ENCODE results near the gene MRTFB.
"Not testable (repeated sequence)": the region's sequence is repeated elsewhere in the genome, so short reads cannot be mapped to it uniquely, and the experiment has no call there.

The MRTFB gene, protein sequence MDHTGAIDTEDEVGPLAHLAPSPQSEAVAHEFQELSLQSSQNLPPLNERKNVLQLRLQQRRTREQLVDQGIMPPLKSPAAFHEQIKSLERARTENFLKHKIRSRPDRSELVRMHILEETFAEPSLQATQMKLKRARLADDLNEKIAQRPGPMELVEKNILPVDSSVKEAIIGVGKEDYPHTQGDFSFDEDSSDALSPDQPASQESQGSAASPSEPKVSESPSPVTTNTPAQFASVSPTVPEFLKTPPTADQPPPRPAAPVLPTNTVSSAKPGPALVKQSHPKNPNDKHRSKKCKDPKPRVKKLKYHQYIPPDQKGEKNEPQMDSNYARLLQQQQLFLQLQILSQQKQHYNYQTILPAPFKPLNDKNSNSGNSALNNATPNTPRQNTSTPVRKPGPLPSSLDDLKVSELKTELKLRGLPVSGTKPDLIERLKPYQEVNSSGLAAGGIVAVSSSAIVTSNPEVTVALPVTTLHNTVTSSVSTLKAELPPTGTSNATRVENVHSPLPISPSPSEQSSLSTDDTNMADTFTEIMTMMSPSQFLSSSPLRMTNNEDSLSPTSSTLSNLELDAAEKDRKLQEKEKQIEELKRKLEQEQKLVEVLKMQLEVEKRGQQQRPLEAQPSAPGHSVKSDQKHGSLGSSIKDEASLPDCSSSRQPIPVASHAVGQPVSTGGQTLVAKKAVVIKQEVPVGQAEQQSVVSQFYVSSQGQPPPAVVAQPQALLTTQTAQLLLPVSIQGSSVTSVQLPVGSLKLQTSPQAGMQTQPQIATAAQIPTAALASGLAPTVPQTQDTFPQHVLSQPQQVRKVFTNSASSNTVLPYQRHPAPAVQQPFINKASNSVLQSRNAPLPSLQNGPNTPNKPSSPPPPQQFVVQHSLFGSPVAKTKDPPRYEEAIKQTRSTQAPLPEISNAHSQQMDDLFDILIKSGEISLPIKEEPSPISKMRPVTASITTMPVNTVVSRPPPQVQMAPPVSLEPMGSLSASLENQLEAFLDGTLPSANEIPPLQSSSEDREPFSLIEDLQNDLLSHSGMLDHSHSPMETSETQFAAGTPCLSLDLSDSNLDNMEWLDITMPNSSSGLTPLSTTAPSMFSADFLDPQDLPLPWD

DNA sequence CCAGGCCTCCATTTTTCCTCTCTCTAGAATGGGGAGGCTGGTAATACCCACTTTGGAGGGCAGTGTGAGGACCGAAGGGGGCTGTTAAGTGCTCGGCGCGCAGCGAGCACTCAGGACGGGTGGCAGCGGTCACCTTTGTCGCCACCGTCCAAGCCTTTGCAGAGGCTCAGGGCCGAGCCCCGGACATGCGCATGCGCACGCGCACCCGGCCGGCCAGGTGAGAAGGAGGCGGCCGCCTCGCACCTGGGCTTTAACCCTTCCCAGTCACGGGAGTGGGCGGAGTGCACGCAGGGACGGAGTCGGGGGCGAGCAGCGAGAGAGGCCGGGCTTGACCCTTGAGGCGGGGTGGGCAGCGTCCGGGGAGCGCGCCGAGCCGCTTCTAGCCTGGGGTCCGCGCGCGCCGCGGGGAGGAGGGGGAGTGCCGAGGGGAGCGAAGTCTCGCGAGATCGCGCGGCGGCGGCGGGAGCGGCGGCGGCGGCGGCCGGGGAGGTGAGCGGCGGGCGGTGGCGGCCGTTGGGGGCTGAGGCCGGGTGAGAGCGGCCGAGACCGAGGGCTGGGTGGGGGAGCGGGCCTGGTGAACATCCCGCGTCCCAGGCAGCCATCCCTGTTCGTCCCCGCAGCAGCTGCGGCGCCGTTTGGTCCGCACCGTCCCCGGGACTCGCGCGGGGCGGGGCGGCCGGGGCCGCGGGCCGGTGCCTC lies at the start of gene MRTFB:
TSS of gene MRTFB (plus strand) at position 443 of the 699 bp plus-strand sequence. CDS start 69,288 bp downstream, outside the sequence.
- in situ Hi-C loops (cut with MboI; ENCODE audit: low sequenced_read_pairs) = no loop called here

DNA sequence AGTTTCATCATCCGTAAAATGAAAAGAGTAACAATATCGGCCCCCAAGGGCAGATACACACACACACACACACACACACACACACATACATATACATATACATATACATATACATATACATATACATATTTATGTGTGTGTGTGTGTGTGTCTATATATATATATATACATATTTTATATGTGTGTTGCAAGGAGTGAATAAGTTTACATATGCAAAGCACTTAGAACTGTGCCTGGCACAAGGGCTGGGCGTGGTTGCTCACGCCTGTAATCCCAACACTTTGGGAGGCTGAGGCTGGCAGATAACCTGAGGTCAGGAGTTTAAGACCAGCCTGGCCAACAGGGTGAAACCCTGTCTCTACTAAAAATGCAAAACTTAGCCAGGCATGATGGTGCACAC lies 47.6 kb upstream of the MRTFB start:
- in situ Hi-C loops (cut with MboI; ENCODE audit: low sequenced_read_pairs) = not testable (repeated sequence)

DNA sequence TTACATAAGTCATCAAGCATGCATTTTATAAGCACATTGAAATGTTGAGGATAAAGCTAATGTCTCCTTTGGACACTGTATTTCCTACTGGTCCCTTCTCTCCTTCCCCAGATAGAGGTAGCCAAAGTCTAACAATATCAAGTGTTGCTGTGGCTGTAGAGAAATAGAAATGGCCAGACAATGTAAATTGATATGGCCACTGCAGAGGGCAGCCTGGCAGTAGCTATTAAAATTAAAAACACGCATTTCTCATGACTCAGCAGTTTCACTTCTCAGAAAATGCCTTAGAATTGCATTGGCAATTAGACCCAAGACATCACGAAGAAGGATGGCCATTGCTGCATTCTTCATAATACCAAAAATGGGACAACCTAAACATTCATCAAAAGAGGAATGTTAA lies 46.8 kb upstream of the MRTFB start:
- in situ Hi-C loops (cut with MboI; ENCODE audit: low sequenced_read_pairs) = no loop called here

DNA sequence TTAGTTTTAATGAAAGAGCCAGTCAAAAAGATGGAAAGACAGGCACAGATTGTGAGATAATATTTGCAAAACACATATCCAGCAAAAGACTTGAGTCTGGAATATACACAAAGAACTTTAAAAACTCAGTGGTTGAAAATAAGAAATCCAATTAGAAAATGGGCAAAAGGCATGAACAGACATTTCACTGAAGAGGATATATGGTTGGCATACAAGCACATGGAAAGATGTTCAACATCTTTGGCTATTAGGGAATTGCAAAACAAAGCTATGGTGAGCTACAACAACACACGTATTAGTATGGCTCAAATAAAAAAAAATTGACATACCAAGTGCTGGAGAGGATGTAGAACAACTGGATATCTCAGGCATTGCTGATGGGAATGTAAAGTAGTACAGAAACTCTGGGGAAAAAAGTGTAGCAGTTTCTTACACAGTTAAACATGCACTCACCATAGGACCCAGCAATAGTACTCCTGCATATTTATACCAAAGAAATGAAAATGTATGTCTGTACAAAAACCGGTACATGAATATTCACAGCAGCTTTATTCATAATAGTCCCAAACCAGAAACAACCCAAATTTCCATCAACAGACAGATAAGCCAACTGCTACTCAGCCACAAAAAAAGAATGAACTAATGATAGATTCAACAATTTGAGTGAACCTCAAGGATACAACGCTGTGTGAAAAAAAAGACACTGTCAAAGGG lies 44.4 kb upstream of the MRTFB start:
- in situ Hi-C loops (cut with MboI; ENCODE audit: low sequenced_read_pairs) = no loop called here

DNA sequence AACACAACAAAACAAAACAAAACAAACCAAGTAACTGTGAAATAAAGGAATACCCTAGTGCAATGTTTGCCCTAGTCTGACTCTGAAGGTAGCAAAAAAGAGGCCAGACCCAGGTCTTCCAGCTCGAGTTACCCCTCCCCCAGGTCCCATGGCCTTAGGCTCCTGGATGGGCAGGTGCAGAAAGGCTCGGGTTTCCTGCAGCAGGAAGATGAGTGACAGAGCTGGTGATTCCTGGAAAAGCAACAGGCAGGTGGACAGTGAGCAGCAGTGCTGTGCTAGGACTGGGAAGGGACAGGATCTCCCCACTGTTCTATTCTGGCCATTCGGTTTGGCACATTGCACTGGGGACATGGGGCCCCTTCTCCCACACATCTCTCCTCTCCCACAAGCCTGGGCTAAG lies 42.9 kb upstream of the MRTFB start:
- in situ Hi-C loops (cut with MboI; ENCODE audit: low sequenced_read_pairs) = no loop called here

DNA sequence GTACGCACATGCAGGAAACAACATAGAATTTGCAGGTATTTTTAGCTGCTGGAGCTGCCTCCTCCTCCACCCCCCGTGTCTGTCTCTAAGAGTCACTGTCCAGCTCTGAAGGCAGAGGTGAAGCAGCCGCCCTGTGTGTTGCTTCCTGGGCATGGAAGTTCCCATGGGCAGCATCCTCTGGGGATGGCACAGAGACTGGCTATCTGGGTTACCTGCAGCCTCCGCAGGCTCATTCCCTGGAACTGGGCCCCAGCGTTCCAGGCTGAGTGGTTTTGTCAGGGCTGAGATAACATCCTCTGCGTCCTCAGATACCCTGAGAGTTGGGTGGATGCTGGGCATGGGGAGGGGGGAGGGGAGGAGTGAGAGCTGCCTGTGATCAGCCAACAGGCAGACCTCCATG lies 41.5 kb upstream of the MRTFB start:
- in situ Hi-C loops (cut with MboI; ENCODE audit: low sequenced_read_pairs) = no loop called here

DNA sequence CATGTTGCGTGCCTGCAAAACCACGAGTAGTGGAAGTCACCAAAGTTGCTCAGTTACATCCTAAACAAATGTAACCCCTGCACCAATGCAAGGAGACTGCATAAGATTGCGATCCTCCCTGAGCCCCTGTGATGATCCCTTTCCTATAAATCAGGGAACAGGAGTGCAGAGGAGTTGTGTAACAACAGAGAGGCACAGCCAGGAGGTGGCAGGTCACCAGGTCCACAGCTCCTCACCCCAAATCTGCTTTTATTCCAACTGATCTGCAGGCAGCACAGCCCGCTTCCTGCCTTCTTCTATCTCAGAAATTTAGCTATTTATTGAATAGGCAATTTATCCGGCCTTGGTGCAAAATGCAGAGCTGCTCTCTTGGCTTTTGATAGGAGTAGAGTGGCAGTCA lies 36.0 kb upstream of the MRTFB start:
- in situ Hi-C loops (cut with MboI; ENCODE audit: low sequenced_read_pairs) = no loop called here

DNA sequence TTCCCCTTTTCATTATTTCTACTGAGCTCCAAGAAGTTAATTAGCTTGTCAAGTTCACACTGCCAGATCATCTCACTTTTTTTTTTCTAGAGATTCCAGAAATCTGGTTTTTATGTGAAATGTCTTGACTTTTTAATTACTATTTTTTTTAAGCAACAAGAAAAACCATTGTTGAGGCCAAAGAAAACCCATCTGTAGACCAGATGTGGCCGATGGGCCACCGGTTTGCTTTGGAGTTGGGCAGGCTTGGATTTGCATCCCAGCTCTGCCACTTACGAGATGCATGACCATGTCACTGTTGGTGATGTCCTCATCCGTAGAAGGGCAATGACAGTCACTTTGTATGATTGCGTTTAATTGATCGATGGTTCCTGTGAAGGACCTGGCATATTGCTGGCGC lies 34.2 kb upstream of the MRTFB start:
- in situ Hi-C loops (cut with MboI; ENCODE audit: low sequenced_read_pairs) = no loop called here

DNA sequence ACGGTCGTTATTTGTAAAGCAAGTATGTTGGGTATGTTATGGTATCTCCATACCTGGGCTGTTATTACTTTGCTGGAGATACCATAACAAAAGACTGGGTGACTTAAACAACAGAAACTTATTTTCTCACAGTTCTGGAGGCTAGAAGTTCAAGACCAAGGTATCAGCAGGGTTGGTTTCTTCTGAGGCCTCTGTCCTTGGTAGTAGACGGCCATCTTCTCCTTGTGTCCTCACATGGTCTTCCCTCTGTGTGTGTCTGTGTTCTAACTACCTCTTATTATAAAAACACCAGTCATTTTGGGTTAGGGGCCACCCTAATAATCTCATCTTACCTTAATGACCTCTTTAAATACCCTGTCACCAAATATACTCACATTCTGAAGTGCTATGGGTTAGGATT lies 33.2 kb upstream of the MRTFB start:
- in situ Hi-C loops (cut with MboI; ENCODE audit: low sequenced_read_pairs) = no loop called here

DNA sequence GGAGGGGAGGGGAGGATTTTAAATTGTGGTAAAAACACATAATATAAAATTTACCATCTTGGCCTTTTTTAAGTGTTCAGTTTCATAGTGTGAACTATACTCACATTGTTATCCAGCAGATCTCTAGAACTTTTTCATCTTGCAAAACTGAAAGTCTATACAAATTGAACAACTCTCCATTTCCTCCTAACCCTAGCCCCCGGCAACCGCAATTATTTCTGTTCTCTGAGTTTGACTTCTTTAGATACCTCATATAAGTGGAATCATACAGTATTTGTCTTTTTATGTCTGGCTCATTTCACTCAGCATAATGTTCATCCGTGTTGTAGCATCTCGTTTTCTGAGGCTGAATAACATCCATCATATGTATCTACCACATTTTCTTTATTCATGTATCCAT lies 30.0 kb upstream of the MRTFB start:
- in situ Hi-C loops (cut with MboI; ENCODE audit: low sequenced_read_pairs) = no loop called here

DNA sequence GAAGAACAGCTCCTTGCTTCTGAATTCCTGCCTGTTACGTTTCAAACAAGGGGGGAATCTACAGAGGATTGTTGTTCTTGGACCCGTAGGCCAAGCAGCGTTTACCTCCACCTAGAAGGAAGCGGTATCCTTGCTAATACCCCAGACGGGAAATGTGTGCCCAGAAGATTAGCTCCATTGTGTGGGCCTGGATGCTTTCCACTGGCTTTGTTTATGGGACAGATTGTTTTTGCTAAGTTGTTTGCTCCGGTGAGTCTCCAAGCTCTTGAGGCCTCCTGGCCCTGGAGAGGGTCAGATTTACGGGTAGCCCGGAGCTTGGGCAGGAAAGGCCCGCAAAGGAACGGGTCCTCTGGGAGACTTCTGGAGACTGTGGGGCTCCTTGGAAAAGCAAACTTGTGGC lies 28.4 kb upstream of the MRTFB start:
- in situ Hi-C loops (cut with MboI; ENCODE audit: low sequenced_read_pairs) = no loop called here

DNA sequence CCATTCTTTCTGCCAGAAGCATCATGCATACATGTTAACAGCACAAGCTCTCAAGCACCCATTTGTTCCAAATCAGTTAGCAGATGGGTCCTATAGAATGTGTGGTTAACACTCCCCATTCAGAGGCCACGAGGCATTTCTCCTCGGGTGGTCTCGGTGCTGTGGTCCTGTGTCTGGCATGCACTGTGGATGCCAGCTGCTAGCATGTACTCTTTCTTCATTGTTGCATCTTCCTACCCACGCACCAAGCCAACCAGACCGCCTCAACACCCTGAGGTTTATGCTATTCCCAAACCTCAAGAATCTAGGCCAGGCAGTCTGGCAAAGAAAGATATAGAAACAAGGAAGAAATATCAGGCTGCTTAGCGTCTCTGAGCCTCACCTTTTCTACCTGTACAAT lies 27.8 kb upstream of the MRTFB start:
- in situ Hi-C loops (cut with MboI; ENCODE audit: low sequenced_read_pairs) = no loop called here

DNA sequence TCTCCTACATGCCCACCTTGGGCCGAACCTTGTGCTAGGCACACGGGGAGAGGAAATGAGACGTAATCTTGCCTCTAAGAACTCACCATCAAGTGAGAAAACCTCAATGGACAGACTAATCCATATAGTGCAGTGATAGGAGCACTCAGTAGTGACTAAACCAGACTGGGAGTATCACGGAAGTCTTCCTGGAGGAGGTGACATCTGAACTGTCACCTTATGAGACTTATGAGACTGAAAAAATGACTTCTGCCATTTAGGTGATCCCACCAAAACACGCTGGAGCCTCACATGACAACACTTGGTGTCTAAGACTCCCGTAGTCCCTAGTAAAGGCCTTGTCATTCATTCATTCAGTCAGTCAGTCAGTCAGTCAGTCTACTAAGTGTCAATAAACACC lies 27.3 kb upstream of the MRTFB start:
- in situ Hi-C loops (cut with MboI; ENCODE audit: low sequenced_read_pairs) = no loop called here

DNA sequence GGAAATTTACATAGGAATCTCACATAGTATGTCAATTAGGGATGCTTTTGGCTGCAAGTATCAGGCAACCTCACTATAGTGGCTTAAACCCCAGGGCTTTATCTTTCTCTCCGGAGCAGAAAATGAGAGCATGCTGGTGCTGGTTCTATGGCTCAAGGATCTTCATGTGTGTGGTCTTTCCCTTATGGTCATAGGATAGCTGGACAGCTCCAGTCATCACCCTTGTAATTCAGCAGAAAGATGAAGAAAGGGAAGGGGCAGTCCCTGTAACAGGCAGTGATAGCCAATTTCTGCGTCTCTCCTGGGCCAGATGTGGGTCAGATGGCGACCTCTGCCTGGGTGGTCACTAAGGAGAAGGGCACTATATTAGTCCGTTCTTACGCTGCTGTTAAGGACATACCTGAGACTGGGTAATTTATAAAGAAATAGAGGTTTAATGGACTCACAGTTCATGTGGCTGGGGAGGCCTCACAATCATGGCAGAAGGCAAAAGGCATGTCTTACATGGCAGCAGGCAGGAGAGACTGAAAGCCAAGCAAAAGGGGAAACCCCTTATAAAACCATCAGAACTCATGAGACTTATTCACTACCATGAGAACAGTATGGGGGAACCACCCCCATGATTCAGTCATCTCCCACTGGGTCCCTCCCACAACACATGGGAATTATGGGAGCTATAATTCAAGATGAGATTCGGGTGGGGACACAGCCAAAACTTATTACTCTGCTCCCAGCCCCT lies 23.8 kb upstream of the MRTFB start:
- in situ Hi-C loops (cut with MboI; ENCODE audit: low sequenced_read_pairs) = not testable (repeated sequence)

DNA sequence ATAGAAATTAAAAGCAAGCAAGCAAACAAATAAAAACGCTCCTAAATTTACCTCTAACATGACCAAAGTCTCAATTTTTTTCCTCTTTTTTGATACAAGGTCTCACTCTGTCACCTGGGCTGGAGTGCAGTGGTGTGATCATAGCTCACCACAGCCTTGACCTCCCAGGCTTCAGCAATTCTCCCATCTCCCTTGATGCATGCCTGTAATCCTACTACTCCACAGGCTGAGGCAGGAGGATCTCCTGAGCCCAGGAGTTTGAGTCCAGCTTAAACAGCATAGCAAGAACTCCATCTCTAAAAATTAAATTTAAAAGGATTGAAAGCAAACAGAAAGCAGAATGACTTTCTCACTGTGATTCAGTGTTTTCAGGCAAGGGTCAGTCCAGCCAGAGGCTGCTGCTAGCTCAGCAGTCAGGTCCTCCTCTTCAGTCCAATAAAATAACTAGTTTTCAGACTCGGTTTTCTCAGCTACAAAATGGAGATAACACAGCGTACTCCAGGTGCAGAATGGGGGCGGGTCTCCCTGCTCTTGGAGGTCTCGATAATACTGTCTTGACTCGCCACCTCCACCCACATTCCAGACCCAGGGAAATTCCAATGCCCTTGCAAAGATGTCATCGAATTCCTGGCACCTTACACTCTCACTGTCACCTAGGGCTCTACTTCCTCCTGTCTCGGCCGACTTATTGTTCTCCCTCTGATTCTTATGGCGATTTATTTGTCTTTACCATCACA lies 20.7 kb upstream of the MRTFB start:
- in situ Hi-C loops (cut with MboI; ENCODE audit: low sequenced_read_pairs) = no loop called here

DNA sequence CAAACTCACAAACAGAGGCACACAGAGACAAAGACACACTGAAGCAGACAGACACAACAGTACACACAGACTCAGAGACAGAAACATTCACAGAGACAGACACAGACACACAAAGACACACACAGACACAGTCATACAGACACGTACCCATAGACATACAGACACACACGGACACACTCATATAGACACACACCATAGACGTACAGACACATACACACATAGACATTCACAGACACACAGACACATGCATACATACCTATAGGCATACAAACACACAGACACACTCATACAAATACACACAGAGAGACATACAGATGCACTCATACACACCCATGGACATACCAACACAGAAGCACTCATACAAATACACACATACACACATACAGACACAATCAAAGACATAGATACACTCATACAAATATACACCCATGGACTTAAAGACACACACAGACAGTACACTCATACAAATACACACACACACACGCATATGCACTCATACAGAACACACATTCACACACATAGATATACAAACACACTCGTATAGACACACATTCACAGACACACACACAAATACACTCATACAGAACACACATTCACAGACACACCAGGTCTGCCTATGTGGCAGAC lies 19.9 kb upstream of the MRTFB start:
- in situ Hi-C loops (cut with MboI; ENCODE audit: low sequenced_read_pairs) = no loop called here

DNA sequence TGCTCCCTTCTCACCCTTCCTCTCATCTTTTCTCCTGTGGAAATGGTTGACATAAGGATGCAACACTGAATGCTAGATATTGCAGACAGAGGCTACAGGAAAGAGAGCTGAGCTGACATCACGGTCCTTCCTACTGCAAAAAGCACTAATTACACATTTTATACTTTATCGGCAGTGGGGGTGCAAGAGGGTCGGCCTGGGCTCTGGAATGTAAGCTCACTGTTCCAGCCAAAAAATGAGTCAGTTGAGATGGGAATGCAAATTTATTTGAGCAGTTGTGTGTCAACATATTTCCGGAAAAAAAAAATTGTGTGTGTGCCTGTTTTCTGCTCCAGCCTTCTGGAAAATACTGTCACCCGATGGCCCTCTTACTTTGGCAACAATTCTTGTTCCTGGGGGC lies 14.1 kb upstream of the MRTFB start:
- in situ Hi-C loops (cut with MboI; ENCODE audit: low sequenced_read_pairs) = no loop called here

DNA sequence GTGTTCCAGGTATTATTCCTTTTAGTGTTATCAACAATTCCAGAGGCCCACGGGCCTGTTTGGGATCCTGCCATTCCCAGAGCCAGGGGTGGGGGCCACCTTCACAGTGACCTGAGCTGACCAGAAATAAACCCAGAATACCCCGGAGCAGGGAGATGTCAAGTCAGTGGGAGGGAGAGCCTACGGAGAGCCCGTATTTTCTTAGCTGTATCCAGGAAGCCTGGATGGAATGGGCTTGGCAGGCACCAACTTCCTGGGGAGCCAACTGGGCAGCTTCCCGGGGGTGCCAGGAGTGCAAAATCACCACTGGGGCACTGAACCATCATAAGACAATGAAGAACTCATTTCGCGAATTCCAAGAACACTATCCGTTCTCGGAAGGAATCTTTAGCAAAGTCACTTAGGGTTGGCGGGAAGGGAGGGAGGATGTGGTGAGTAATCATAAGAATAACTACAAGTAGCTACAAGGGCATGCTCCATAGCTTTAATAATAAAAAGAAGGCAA lies 13.2 kb upstream of the MRTFB start:
- in situ Hi-C loops (cut with MboI; ENCODE audit: low sequenced_read_pairs) = no loop called here
